Neural cell (in vitro differentiated cells): Measurements from ENCODE around the gene FSTL3. TPM values are rescaled to one million over a fixed set of nuclear protein-coding genes. Genes with fewer than 3 reads are reported as not detected.

ENCODE experiments used
- H2AFZ ChIP-seq: fragments of 200-600, 300-800 bp; sonication (generic), shearing (Covaris generic); 2 replicates; pipeline ENCODE4 v1.6.0; 2014; ENCODE audit warnings: low read depth, mild to moderate bottlenecking, antibody characterized with exemption, low read length, moderate library complexity
- H3F3A ChIP-seq: fragments of 200-600 bp; shearing (Covaris generic); 2 replicates; pipeline ENCODE4 v1.6.1; 2016; ENCODE audit warnings: mild to moderate bottlenecking, moderate library complexity, mixed read lengths, antibody characterized with exemption, low read length; ENCODE audit not compliant: insufficient read depth, poor library complexity, severe bottlenecking
- H3K27ac ChIP-seq: fragments of 200-600, 300-800 bp; sonication (generic), shearing (Covaris generic); 2 replicates; pipeline ENCODE4 v1.5.1; 2014; ENCODE audit warnings: mild to moderate bottlenecking, low read length, moderate library complexity
- H3K27me3 ChIP-seq: fragments of 300-800, 200-600 bp; sonication (generic), shearing (Covaris generic); 2 replicates; pipeline ENCODE4 v1.6.0; 2014; ENCODE audit warnings: mild to moderate bottlenecking, low read depth, low read length, moderate library complexity; ENCODE audit not compliant: insufficient read depth
- H3K36me3 ChIP-seq: fragments of 300-800, 200-600 bp; sonication (generic), shearing (Covaris generic); 2 replicates; pipeline ENCODE4 v1.5.1; 2014; ENCODE audit warnings: mild to moderate bottlenecking, antibody characterized with exemption, low read length, moderate library complexity; ENCODE audit not compliant: insufficient read depth
- H3K4me2 ChIP-seq: fragments of 300-800, 200-600 bp; sonication (generic), shearing (Covaris generic); 2 replicates; pipeline ENCODE4 v1.6.0; 2014; ENCODE audit warnings: mild to moderate bottlenecking, low read length
- H3K4me3 ChIP-seq: fragments of 300-800, 200-600 bp; sonication (generic), shearing (Covaris generic); 2 replicates; pipeline ENCODE4 v1.5.1; 2014; ENCODE audit warnings: mild to moderate bottlenecking, low read length, moderate library complexity
- H3K79me2 ChIP-seq: fragments of 200-600 bp; shearing (Covaris generic); replicated peaks from 2 replicates; pipeline ENCODE4 v1.6.0; 2014; ENCODE audit warnings: mild to moderate bottlenecking, low read length, moderate library complexity; ENCODE audit not compliant: insufficient read depth
- H3K9ac ChIP-seq: fragments of 300-800, 200-600 bp; sonication (generic), shearing (Covaris generic); 2 replicates; pipeline ENCODE4 v1.6.1; 2016; ENCODE audit warnings: mild to moderate bottlenecking, low read length, mixed read lengths
- H3K9me2 ChIP-seq: fragments of 200-600 bp; shearing (Covaris generic); 2 replicates; pipeline ENCODE4 v1.6.1; 2016; ENCODE audit warnings: mild to moderate bottlenecking, low read length, mixed read lengths; ENCODE audit not compliant: insufficient read depth
- H3K9me3 ChIP-seq: fragments of 200-600, 300-800 bp; sonication (generic), shearing (Covaris generic); 2 replicates; pipeline ENCODE4 v1.6.1; 2016; ENCODE audit warnings: mild to moderate bottlenecking, mixed run types, low read length, moderate library complexity, mixed read lengths
- H4K20me1 ChIP-seq: fragments of 200-600 bp; shearing (Covaris generic); 2 replicates; pipeline ENCODE4 v1.6.1; 2016; ENCODE audit warnings: mild to moderate bottlenecking, mixed run types; ENCODE audit not compliant: insufficient read depth
- EP300 ChIP-seq: fragments of 450-650 bp; conservative IDR thresholded peaks from 2 replicates; pipeline ENCODE4 v1.6.1; 2014; ENCODE audit warnings: antibody characterized with exemption, mild to moderate bottlenecking, moderate library complexity; ENCODE audit not compliant: poor library complexity, severe bottlenecking
- EZH2 ChIP-seq: fragments of 200-600, 300-800 bp; shearing (Covaris generic), sonication (generic); IDR thresholded peaks from 2 replicates; pipeline ENCODE4 v1.6.1; 2014; ENCODE audit warnings: antibody characterized with exemption, low read length, borderline replicate concordance, mild to moderate bottlenecking; ENCODE audit not compliant: insufficient read depth, poor library complexity, severe bottlenecking
- MXI1 ChIP-seq: fragments of 450-650 bp; conservative IDR thresholded peaks from 2 replicates; pipeline ENCODE4 v1.6.1; 2014; ENCODE audit warnings: antibody characterized with exemption, mild to moderate bottlenecking; ENCODE audit not compliant: poor library complexity, severe bottlenecking
- POLR2AphosphoS5 ChIP-seq: IDR thresholded peaks from 2 replicates; pipeline ENCODE4 v1.6.1; 2012
- RAD21 ChIP-seq: fragments of 450-650 bp; conservative IDR thresholded peaks from 2 replicates; pipeline ENCODE4 v1.6.1; 2014; ENCODE audit warnings: antibody characterized with exemption, mild to moderate bottlenecking, moderate library complexity
- SMC3 ChIP-seq: fragments of 450-650 bp; conservative IDR thresholded peaks from 2 replicates; pipeline ENCODE4 v1.6.1; 2014; ENCODE audit warnings: antibody characterized with exemption, mild to moderate bottlenecking, moderate library complexity; ENCODE audit not compliant: poor library complexity
- TAF1 ChIP-seq: IDR thresholded peaks from 2 replicates; pipeline ENCODE4 v1.6.1; 2012; ENCODE audit warnings: low read depth
- polyA plus RNA-seq: library from polyadenylated mRNA; depleted of rRNA; stranded (reverse); fragments of >200 nt; gene quantifications from 2 replicates; pipeline ENCODE4 v1.2.3, GENCODE V29; 2014
- TF ChIP-seq, protein P1 (sequence below): fragments of 450-650 bp; IDR thresholded peaks from 2 replicates; pipeline ENCODE4 v1.5.1; 2014; ENCODE audit warnings: antibody characterized with exemption, mild to moderate bottlenecking, moderate library complexity; ENCODE audit not compliant: poor library complexity, severe bottlenecking
- TF ChIP-seq, protein P2 (sequence below): IDR thresholded peaks from 2 replicates; pipeline ENCODE4 v1.6.1; 2012; ENCODE audit warnings: borderline replicate concordance

The FSTL3 gene
- polyA plus RNA-seq, 1 donor from 2014 or later: 3.1 TPM

DNA sequence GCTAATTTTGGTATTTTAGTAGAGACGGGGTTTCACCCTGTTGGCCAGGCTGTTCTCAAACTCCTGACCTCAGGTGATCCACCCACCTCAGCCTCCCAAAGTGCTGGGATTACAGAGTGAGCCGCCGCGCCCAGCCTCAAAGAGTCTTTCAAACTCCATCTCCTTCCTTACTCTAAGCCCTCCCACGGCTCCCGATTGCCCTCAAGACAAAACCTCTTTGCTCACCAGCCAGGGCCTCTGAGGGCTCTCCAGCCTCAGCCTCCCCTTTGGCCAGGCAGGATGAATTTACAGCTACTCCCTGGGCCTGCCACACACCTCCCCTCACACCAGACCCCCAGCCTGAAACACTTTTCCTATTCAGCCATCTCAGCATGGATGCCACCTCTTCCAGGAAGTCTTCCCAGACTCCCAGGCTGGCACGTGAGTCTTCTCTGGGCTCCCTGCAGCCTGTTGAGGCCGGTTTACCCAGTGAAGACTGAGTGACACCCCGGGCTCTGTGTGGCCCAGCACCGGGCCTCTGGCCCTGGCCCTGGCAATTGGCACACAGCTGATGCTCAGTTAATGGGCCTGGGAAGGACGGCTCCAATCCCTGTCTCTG is 11.5 kb downstream of the FSTL3 start:
- Histone ChIP-seq H3K9me2 (no peaks in the 10 kb centered on the region), H2AFZ (no peak overlapping the region), H3K9me3 (no peaks in the 10 kb centered on the region)

DNA sequence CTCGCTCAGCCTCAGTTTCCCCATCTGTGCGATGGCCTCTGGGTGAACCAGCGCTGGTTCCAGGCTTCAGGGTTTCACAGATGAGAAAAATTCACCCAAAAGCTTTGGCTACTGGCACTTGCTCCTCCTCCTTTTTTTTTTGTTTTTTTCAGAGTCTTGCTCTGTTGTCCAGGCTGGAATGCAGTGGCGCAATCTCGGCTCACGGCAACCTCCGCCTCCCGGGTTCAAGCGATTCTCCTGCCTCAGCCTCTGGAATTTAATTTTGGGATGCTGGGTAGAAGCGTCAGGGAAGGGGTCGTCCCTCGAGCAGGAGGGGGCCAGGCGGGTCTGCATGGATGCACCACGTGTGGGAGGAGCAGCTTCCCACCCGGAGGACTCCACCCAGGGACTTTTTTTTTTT is 12.0 kb downstream of the FSTL3 start:
- Histone ChIP-seq H3K9me3 (no peaks in the 10 kb centered on the region), H3K9me2 (no peaks in the 10 kb centered on the region), H2AFZ (no peak overlapping the region), H3F3A (no peaks in the 10 kb centered on the region), H3K4me2 (no peak overlapping the region), H3K27ac (no peak overlapping the region), H4K20me1 (no peaks in the 10 kb centered on the region), H3K27me3 (no peaks in the 10 kb centered on the region), H3K4me3 (no peak overlapping the region), H3K79me2 (no peaks in the 10 kb centered on the region), H3K9ac (no peak overlapping the region), H3K36me3 (no peaks in the 10 kb centered on the region)
- no peak for TF ChIP-seq EP300

More for the DNA sequence above, 11.5 kb downstream of the FSTL3 start:
- Histone ChIP-seq H3F3A (no peaks in the 10 kb centered on the region), H3K4me2 (no peak overlapping the region), H4K20me1 (no peaks in the 10 kb centered on the region), H3K27me3 (no peaks in the 10 kb centered on the region), H3K27ac (no peak overlapping the region), H3K9ac (no peak overlapping the region), H3K4me3 (no peak overlapping the region), H3K79me2 (no peaks in the 10 kb centered on the region), H3K36me3 (no peaks in the 10 kb centered on the region)
- TF ChIP-seq RAD21: no peak
- TF ChIP-seq EZH2: no peak
- no peak for TF ChIP-seq MXI1
- TF ChIP-seq POLR2AphosphoS5: no peak
- TF ChIP-seq, protein P1, sequence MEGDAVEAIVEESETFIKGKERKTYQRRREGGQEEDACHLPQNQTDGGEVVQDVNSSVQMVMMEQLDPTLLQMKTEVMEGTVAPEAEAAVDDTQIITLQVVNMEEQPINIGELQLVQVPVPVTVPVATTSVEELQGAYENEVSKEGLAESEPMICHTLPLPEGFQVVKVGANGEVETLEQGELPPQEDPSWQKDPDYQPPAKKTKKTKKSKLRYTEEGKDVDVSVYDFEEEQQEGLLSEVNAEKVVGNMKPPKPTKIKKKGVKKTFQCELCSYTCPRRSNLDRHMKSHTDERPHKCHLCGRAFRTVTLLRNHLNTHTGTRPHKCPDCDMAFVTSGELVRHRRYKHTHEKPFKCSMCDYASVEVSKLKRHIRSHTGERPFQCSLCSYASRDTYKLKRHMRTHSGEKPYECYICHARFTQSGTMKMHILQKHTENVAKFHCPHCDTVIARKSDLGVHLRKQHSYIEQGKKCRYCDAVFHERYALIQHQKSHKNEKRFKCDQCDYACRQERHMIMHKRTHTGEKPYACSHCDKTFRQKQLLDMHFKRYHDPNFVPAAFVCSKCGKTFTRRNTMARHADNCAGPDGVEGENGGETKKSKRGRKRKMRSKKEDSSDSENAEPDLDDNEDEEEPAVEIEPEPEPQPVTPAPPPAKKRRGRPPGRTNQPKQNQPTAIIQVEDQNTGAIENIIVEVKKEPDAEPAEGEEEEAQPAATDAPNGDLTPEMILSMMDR: no peak
- TF ChIP-seq, protein P2, sequence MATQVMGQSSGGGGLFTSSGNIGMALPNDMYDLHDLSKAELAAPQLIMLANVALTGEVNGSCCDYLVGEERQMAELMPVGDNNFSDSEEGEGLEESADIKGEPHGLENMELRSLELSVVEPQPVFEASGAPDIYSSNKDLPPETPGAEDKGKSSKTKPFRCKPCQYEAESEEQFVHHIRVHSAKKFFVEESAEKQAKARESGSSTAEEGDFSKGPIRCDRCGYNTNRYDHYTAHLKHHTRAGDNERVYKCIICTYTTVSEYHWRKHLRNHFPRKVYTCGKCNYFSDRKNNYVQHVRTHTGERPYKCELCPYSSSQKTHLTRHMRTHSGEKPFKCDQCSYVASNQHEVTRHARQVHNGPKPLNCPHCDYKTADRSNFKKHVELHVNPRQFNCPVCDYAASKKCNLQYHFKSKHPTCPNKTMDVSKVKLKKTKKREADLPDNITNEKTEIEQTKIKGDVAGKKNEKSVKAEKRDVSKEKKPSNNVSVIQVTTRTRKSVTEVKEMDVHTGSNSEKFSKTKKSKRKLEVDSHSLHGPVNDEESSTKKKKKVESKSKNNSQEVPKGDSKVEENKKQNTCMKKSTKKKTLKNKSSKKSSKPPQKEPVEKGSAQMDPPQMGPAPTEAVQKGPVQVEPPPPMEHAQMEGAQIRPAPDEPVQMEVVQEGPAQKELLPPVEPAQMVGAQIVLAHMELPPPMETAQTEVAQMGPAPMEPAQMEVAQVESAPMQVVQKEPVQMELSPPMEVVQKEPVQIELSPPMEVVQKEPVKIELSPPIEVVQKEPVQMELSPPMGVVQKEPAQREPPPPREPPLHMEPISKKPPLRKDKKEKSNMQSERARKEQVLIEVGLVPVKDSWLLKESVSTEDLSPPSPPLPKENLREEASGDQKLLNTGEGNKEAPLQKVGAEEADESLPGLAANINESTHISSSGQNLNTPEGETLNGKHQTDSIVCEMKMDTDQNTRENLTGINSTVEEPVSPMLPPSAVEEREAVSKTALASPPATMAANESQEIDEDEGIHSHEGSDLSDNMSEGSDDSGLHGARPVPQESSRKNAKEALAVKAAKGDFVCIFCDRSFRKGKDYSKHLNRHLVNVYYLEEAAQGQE: no peak
- TF ChIP-seq EP300: no peak
- TF ChIP-seq SMC3: no peak
- no peak for TF ChIP-seq TAF1

DNA sequence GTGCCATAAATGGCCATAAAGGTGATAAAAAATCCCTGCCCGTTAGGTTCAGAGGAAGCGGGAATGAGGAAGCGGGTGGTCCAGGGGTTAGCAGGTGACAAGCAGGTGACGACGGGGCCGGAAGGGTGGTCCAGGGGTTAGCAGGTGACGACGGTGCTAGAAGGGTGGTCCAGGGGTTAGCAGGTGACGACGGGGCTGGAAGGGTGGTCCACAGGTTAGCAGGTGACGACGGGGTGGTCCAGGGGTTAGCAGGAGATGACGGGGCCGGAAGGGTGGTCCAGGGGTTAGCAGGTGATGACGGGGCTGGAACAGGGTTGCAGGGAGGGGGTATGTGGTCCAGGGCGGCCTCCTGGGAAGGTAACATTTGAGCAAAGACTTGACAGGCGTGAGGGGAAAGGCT is 12.8 kb downstream of the FSTL3 start:
- no peaks in the 10 kb centered on the region for H3K27me3 ChIP-seq
- no peak overlapping the region for H3K4me3 ChIP-seq
- H3K9me2 ChIP-seq: no peaks in the 10 kb centered on the region
- H3K79me2 ChIP-seq: no peaks in the 10 kb centered on the region
- no peaks in the 10 kb centered on the region for H3F3A ChIP-seq
- H3K9me3 ChIP-seq: no peaks in the 10 kb centered on the region
- H3K36me3 ChIP-seq: no peaks in the 10 kb centered on the region
- H3K9ac ChIP-seq: no peak overlapping the region
- H4K20me1 ChIP-seq: no peaks in the 10 kb centered on the region
- H3K4me2 ChIP-seq: no peak overlapping the region
- TF ChIP-seq MXI1 (no peak), SMC3 (no peak), EP300 (no peak), EZH2 (no peak), POLR2AphosphoS5 (no peak), TAF1 (no peak), RAD21 (no peak)
- TF ChIP-seq, protein P2: no peak
- TF ChIP-seq, protein P1: no peak
- H2AFZ ChIP-seq: no peak overlapping the region
- no peak overlapping the region for H3K27ac ChIP-seq
